ENCODE results near the gene CHL1. TPM values are rescaled to one million over a fixed set of nuclear protein-coding genes. Genes with fewer than 3 reads are reported as not detected.
A peak's percentile ranks its signal among the peaks of the same experiment; 100 is the strongest.

CHL1 gene
- total and polyA plus RNA-seq, 2 experiments from 2014 or later = 0.20 TPM; not detected in 1

DNA sequence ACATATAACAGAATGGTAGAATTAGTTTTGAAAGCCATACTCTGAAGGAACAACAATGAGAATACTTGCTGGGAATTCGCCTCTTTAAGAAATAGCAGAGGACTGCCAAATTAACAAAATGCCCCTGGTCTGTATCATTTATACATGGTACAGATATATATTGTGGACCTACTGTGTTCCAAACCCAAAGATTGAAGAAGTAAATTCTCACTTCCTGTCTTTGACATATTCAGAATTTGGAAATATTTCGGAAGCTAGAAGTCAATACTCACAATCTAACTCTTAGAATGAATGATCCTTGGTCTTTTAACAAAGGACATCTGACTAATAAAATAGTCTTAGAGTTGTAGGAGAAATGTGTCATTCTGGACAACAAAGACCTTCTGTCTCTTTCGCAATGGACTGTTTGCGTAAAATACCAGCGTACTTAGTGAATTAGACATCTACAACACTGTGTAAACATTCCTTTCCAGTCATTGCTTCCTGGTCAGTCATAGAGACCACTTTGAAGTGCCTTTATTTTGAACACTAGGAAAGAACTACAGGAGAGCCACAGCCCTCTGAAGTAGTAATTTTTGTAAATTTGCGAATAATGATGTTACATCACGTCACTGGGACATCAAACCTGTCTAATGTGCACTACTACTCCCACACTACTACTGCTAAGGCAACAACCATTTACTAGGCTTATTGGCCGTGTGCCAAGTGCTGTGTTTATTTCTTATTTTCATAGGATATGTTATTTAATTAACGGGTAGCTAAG is 68.0 kb downstream of the CHL1 start:
- DNase-seq (ENCODE audit: low spot score) = peak; percentile 41
- Histone ChIP-seq H3K27ac (no peak overlapping the region), H2AFZ (no peak overlapping the region), H3K36me3 (replicated peaks; ENCODE audit: insufficient read depth, low read depth) (no peaks in the 10 kb centered on the region), H3K79me2 (no peaks in the 10 kb centered on the region), H3K9me3 (ENCODE audit: low read depth) (no peaks in the 10 kb centered on the region), H3K9me2 (replicated peaks; ENCODE audit: insufficient read depth) (no peaks in the 10 kb centered on the region), H3K27me3 (no peaks in the 10 kb centered on the region), H4K20me1 (ENCODE audit: insufficient read depth, poor library complexity, severe bottlenecking) (no peaks in the 10 kb centered on the region), H3K4me3 (no peak overlapping the region), H3K4me2 (no peak overlapping the region), H3K4me1 (ENCODE audit: insufficient read depth) (no peaks in the 10 kb centered on the region)
- TF ChIP-seq EZH2phosphoT487 (IDR thresholded peaks at IDR 0.05; ENCODE audit: low read depth, severe bottlenecking, unreplicated experiment) = no peak
- 57% methylated on average over 9 of the region's 9 CpGs for whole genome bisulfite sequencing (ENCODE audit: low lambda C conversion rate, missing lambda C conversion rate)

- WGBS (ENCODE audit: low lambda C conversion rate, missing lambda C conversion rate) = 93% methylated on average over 1 of the region's 1 CpG
- no peak for DNase-seq (ENCODE audit: low spot score)
- Histone ChIP-seq H2AFZ (no peak overlapping the region), H3K4me2 (no peak overlapping the region), H4K20me1 (ENCODE audit: insufficient read depth, poor library complexity, severe bottlenecking) (no peaks in the 10 kb centered on the region), H3K36me3 (replicated peaks; ENCODE audit: insufficient read depth, low read depth) (no peaks in the 10 kb centered on the region), H3K27ac (no peak overlapping the region), H3K4me3 (no peak overlapping the region), H3K27me3 (no peaks in the 10 kb centered on the region), H3K9me2 (replicated peaks; ENCODE audit: insufficient read depth) (no peaks in the 10 kb centered on the region), H3K4me1 (ENCODE audit: insufficient read depth) (no peaks in the 10 kb centered on the region), H3K79me2 (no peaks in the 10 kb centered on the region), H3K9me3 (ENCODE audit: low read depth) (no peaks in the 10 kb centered on the region)
- TF ChIP-seq CTCF (IDR thresholded peaks at IDR 0.05; ENCODE audit: poor library complexity) (no peak), EZH2 (IDR thresholded peaks at IDR 0.05; ENCODE audit: borderline replicate concordance) (no peak), EZH2phosphoT487 (IDR thresholded peaks at IDR 0.05; ENCODE audit: low read depth, severe bottlenecking, unreplicated experiment) (no peak)
Measured at GRCh38 chr3:267101-267500, 70.5 kb downstream of the CHL1 start.

- H3K27ac ChIP-seq = no peak overlapping the region
- 85% methylated on average over 2 of the region's 2 CpGs for WGBS (ENCODE audit: low lambda C conversion rate, missing lambda C conversion rate)
- no peaks in the 10 kb centered on the region for H3K36me3 ChIP-seq (replicated peaks; ENCODE audit: insufficient read depth, low read depth)
- no peaks in the 10 kb centered on the region for H3K9me2 ChIP-seq (replicated peaks; ENCODE audit: insufficient read depth)
- H3K79me2 ChIP-seq = no peaks in the 10 kb centered on the region
- H3K4me3 ChIP-seq = no peak overlapping the region
- DNase-seq (ENCODE audit: low spot score) = no peak
- H2AFZ ChIP-seq = no peak overlapping the region
- no peaks in the 10 kb centered on the region for H3K4me1 ChIP-seq (ENCODE audit: insufficient read depth)
- H3K9me3 ChIP-seq (ENCODE audit: low read depth) = no peaks in the 10 kb centered on the region
- no peaks in the 10 kb centered on the region for H4K20me1 ChIP-seq (ENCODE audit: insufficient read depth, poor library complexity, severe bottlenecking)
- no peak overlapping the region for H3K4me2 ChIP-seq
- no peaks in the 10 kb centered on the region for H3K27me3 ChIP-seq
- no peak for TF ChIP-seq EZH2phosphoT487 (IDR thresholded peaks at IDR 0.05; ENCODE audit: low read depth, severe bottlenecking, unreplicated experiment)
Measured at GRCh38 chr3:270688-271087, 74.1 kb downstream of the CHL1 start.

GRCh38 chr3:274927-275326 is 78.4 kb downstream of the CHL1 start:
- WGBS (ENCODE audit: low lambda C conversion rate, missing lambda C conversion rate) = 60% methylated on average over 2 of the region's 2 CpGs
- Histone ChIP-seq H4K20me1 (ENCODE audit: insufficient read depth, poor library complexity, severe bottlenecking) (no peaks in the 10 kb centered on the region), H2AFZ (no peak overlapping the region), H3K27me3 (no peaks in the 10 kb centered on the region), H3K79me2 (no peaks in the 10 kb centered on the region), H3K4me3 (no peak overlapping the region), H3K4me1 (ENCODE audit: insufficient read depth) (no peaks in the 10 kb centered on the region), H3K9me3 (ENCODE audit: low read depth) (no peaks in the 10 kb centered on the region), H3K36me3 (replicated peaks; ENCODE audit: insufficient read depth, low read depth) (no peaks in the 10 kb centered on the region), H3K27ac (no peak overlapping the region), H3K9me2 (replicated peaks; ENCODE audit: insufficient read depth) (no peaks in the 10 kb centered on the region), H3K4me2 (no peak overlapping the region)
- no peak for DNase-seq (ENCODE audit: low spot score)
- TF ChIP-seq EZH2phosphoT487 (IDR thresholded peaks at IDR 0.05; ENCODE audit: low read depth, severe bottlenecking, unreplicated experiment) (no peak), CTCF (IDR thresholded peaks at IDR 0.05; ENCODE audit: poor library complexity) (no peak)

All from hepatocyte (in vitro differentiated cells).